ENCODE measurements around the gene DENND1A.

DNA sequence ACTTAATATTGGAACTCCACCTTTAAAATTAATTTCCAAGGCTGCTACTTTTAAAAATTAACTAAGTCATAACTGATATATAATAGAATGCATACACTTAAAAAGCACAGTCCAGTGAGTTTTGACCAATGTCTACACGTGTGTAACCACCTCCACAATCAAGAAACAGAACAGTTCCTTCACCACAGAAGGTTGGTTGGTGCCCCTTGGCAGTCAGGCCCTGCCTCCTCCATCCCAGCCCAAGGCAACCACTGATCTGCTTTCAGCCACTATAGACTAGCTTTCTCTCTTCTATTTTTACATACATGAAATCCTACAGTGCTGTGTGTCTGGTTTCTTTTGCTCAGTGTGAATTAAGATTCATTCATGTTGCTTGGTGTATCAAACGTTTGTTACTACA is 358.7 kb downstream of the DENND1A start:
- TF ChIP-seq, protein P1, sequence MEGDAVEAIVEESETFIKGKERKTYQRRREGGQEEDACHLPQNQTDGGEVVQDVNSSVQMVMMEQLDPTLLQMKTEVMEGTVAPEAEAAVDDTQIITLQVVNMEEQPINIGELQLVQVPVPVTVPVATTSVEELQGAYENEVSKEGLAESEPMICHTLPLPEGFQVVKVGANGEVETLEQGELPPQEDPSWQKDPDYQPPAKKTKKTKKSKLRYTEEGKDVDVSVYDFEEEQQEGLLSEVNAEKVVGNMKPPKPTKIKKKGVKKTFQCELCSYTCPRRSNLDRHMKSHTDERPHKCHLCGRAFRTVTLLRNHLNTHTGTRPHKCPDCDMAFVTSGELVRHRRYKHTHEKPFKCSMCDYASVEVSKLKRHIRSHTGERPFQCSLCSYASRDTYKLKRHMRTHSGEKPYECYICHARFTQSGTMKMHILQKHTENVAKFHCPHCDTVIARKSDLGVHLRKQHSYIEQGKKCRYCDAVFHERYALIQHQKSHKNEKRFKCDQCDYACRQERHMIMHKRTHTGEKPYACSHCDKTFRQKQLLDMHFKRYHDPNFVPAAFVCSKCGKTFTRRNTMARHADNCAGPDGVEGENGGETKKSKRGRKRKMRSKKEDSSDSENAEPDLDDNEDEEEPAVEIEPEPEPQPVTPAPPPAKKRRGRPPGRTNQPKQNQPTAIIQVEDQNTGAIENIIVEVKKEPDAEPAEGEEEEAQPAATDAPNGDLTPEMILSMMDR (IDR thresholded peaks at IDR 0.05), result no peak
- TF ChIP-seq EZH2phosphoT487 (IDR thresholded peaks at IDR 0.05), result no peak
